Thoracic aorta (tissue), 2 donors: ENCODE measurements around the gene NPRL2. TPM values are rescaled to one million over a fixed set of nuclear protein-coding genes. Genes with fewer than 3 reads are reported as not detected.
A peak's percentile ranks its signal among the peaks of the same experiment; 100 is the strongest.

Source experiments
- ATAC-seq: fragments of 150-250 bp; one replicate; pipeline ENCODE4 v1.8.0; 2017; ENCODE audit warnings: low read depth; ENCODE audit not compliant: insufficient number of reproducible peaks, low FRiP score
- DNase-seq: peaks from one replicate; pipeline ENCODE4 v3.0.0-alpha.2; 2020; ENCODE audit warnings: low spot score
- H3K27ac ChIP-seq, 2 donors: fragments of 200-600 bp; sonication (generic); 1 replicate in 1 of 2; 2 replicates in 1 of 2; pipeline ENCODE4 v1.5.1; 2016; ENCODE audit warnings: mild to moderate bottlenecking in 2 of 2, moderate library complexity in 2 of 2
- H3K27me3 ChIP-seq: fragments of 200-600 bp; sonication (generic); replicated peaks from 2 replicates; pipeline ENCODE4 v1.6.0; 2016; ENCODE audit warnings: mild to moderate bottlenecking; ENCODE audit not compliant: insufficient read depth
- H3K36me3 ChIP-seq: fragments of 200-600 bp; sonication (generic); one replicate; pipeline ENCODE4 v1.5.1; 2016
- H3K4me1 ChIP-seq, 2 donors: fragments of 200-600 bp; sonication (generic); 1 replicate in 1 of 2; 2 replicates in 1 of 2; pipeline versions ENCODE4 v1.5.1 to v1.6.0; 2016; ENCODE audit warnings: low read depth in 2 of 2, mild to moderate bottlenecking in 1 of 2; ENCODE audit not compliant: control insufficient read depth in 1 of 2
- H3K4me3 ChIP-seq: fragments of 200-600 bp; sonication (generic); 2 replicates; pipeline ENCODE4 v1.5.1; 2016; ENCODE audit warnings: mild to moderate bottlenecking
- H3K9me3 ChIP-seq: fragments of 200-600 bp; sonication (generic); 2 replicates; pipeline ENCODE4 v1.5.1; 2016
- CTCF ChIP-seq: fragments of 200-600 bp; sonication (generic); IDR thresholded peaks from one replicate; pipeline ENCODE4 v1.5.1; 2019; ENCODE audit warnings: antibody characterized with exemption
- total RNA-seq, 2 donors: library from RNA; depleted of rRNA; stranded (reverse); fragments of >200 nt; gene quantifications; one replicate each; pipeline versions ENCODE4 v1.1.0 to v1.2.3, GENCODE V29; 2016

NPRL2 gene
- total RNA-seq, 2 donors from 2014 or later: 15.4 to 21.0 TPM

GRCh38 chr3:50299638-50299928, 51.0 kb downstream of the NPRL2 start:
- no peak for ATAC-seq
- TF ChIP-seq CTCF: no peak
- Histone ChIP-seq H3K36me3 (no peaks in the 10 kb centered on the region), H3K27me3 (no peaks in the 10 kb centered on the region), H3K9me3 (no peaks in the 10 kb centered on the region), H3K27ac (peak overlapping the region; percentile 72 to 87), H3K4me3 (peak overlapping the region; percentile 94), H3K4me1 (peaks cover 16 to 25% of the 10 kb centered on the region in 2 donors)
- DNase-seq: no peak

- peak; percentile 99 for DNase-seq
- TF ChIP-seq CTCF: peak; percentile 50
- ATAC-seq: peak; percentile 82
- Histone ChIP-seq H3K4me1 (peaks cover 16 to 25% of the 10 kb centered on the region in 2 donors), H3K9me3 (no peaks in the 10 kb centered on the region), H3K36me3 (no peaks in the 10 kb centered on the region), H3K27ac (peak within 1 kb of the TSS; percentile 72 to 87), H3K27me3 (no peaks in the 10 kb centered on the region), H3K4me3 (peak within 1 kb of the TSS; percentile 94)
These were observed 51.5 kb downstream of the NPRL2 start, which contains the start of the genes HYAL3 and NAA80 for GRCh38 chr3:50298836-50299637. Gene HYAL3, minus strand, starts transcription at chr3:50299405. Its CDS starts 3,803 bp downstream, at chr3:50295602. Gene NAA80, minus strand, starts transcription at chr3:50299405. Its CDS starts 1,942 bp downstream, at chr3:50297463.

DNA sequence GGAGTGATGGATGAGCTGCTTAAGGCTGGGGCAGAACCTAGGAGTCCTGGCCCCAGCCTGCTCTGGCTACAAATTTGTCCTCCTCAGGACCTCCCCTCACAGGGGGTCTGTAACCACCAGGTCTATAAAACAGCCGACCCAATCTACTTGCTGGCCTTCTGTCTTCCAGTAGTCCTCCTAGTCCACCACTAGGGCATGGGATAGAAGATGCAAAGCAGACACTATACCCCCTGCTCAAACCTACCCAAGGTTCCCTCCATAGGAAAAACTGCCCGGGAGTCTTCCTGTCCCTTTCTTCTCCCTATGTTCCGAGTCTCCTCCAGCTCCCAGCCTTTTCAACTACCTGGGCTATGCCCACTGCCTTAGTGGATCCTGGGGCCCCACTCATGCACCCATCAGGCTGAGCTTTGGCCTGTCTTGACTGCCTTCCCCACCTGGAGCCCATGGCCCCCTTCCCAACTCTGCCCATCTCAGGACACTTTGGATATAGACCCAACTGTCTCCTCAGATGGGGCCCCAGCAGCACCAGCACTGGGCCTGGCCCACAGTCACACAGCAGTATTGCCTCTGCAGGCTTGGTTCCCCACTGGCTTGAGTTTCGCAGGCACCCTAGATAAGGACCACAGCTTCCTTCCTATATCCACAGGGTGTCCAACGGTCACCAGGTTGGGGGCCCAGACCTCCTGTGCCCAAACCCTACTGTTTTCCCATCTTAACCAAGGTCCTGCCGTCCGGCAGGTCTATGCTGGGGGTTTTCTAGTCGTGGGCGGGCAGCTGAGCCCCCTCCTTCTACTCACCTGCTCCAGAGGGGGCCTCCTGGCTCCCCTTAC, 52.5 kb downstream of the NPRL2 start:
- no peaks in the 10 kb centered on the region for H3K9me3 ChIP-seq
- ATAC-seq (no peak), DNase-seq (no peak)
- peak overlapping the region; percentile 94 for H3K4me3 ChIP-seq
- peak overlapping the region; percentile 72 to 80 for H3K27ac ChIP-seq
- peak; percentile 21 for TF ChIP-seq CTCF
- H3K27me3 ChIP-seq: no peaks in the 10 kb centered on the region
- no peaks in the 10 kb centered on the region for H3K36me3 ChIP-seq
- H3K4me1 ChIP-seq: peaks cover 16 to 30% of the 10 kb centered on the region in 2 donors

GRCh38 chr3:50297384-50297775, 53.2 kb downstream of the NPRL2 start:
- ATAC-seq (no peak), DNase-seq (no peak)
- peaks cover 19 to 36% of the 10 kb centered on the region in 2 donors for H3K4me1 ChIP-seq
- H3K36me3 ChIP-seq: no peaks in the 10 kb centered on the region
- H3K27ac ChIP-seq: no peak overlapping the region
- no peak for TF ChIP-seq CTCF
- no peaks in the 10 kb centered on the region for H3K9me3 ChIP-seq
- H3K4me3 ChIP-seq: no peak overlapping the region
- no peaks in the 10 kb centered on the region for H3K27me3 ChIP-seq

Other genes with a start within 250 kb of the NPRL2 start
- 10 to 100 TPM; 25.5 to 35.1 TPM for gene SEMA3F, start 195.5 kb downstream of the NPRL2 start, total RNA-seq
- gene GNAT1, start 159.2 kb downstream of the NPRL2 start, total RNA-seq: under 1 TPM in 1 of 2 donors, not detected in 1; 0.54 TPM
- under 1 TPM in 1 of 2 donors, not detected in 1; 0.28 TPM for gene SLC38A3, start 145.5 kb downstream of the NPRL2 start, total RNA-seq
- 100 to 1,000 TPM; 183 to 337 TPM for gene GNAI2, start 114.6 kb downstream of the NPRL2 start, total RNA-seq
- gene SEMA3B, start 81.6 kb downstream of the NPRL2 start, total RNA-seq: 10 to 100 TPM; 53.6 to 57.2 TPM
- not detected for gene LSMEM2, start 71.7 kb downstream of the NPRL2 start, total RNA-seq
- 100 to 1,000 TPM in 1 of 2 donors, 10 to 100 TPM in 1; 43.3 to 118 TPM for gene IFRD2, start 58.3 kb downstream of the NPRL2 start, total RNA-seq
- gene HYAL3, start 51.4 kb downstream of the NPRL2 start, total RNA-seq: 1 to 10 TPM in 1 of 2 donors, under 1 TPM in 1; 0.35 to 1.4 TPM
- gene NAA80, start 51.4 kb downstream of the NPRL2 start, total RNA-seq: 1 to 10 TPM; 8.3 to 8.7 TPM
- 1 to 10 TPM; 5.8 to 6.1 TPM for gene HYAL1, start 47.2 kb downstream of the NPRL2 start, total RNA-seq
- gene HYAL2, start 28.0 kb downstream of the NPRL2 start, total RNA-seq: 10 to 100 TPM; 86.5 to 87.5 TPM
- gene TUSC2, start 22.6 kb downstream of the NPRL2 start, total RNA-seq: 10 to 100 TPM; 12.6 to 19.4 TPM
- 10 to 100 TPM; 45.2 to 72.2 TPM for gene RASSF1, start 9.9 kb downstream of the NPRL2 start, total RNA-seq
- not detected for gene ZMYND10, start 5.0 kb downstream of the NPRL2 start, total RNA-seq
- gene CYB561D2, start 87 bp upstream of the NPRL2 start, total RNA-seq: 10 to 100 TPM; 22.5 to 29.4 TPM
- gene TMEM115, start 8.7 kb upstream of the NPRL2 start, total RNA-seq: 10 to 100 TPM; 55.0 to 57.7 TPM
- gene CACNA2D2, start 152.9 kb upstream of the NPRL2 start, total RNA-seq: 1 to 10 TPM; 2.3 to 4.2 TPM
- 10 to 100 TPM in 1 of 2 donors, 1 to 10 TPM in 1; 7.8 to 19.0 TPM for gene C3orf18, start 217.0 kb upstream of the NPRL2 start, total RNA-seq
- gene HEMK1, start 218.7 kb upstream of the NPRL2 start, total RNA-seq: 10 to 100 TPM in 1 of 2 donors, 1 to 10 TPM in 1; 5.4 to 12.7 TPM